Brain microvascular endothelial cell (primary cell): ENCODE data around the gene ZBP1.

Experiments
- DNase-seq: peaks from one replicate; pipeline ENCODE4 v3.0.0-alpha.2; 2020
- H3K27ac ChIP-seq: fragments of 250-450 bp; sonication (Bioruptor Pico); 2 replicates; pipeline ENCODE4 v1.5.1; 2020; ENCODE audit warnings: mild to moderate bottlenecking, moderate library complexity
- H3K27me3 ChIP-seq: fragments of 250-450 bp; sonication (Bioruptor Pico); replicated peaks from 2 replicates; pipeline ENCODE4 v1.5.1; 2020; ENCODE audit warnings: mild to moderate bottlenecking
- H3K36me3 ChIP-seq: fragments of 250-450 bp; sonication (Bioruptor Pico); replicated peaks from 2 replicates; pipeline ENCODE4 v1.5.1; 2020; ENCODE audit warnings: mild to moderate bottlenecking
- H3K4me3 ChIP-seq: 2 replicates; pipeline ENCODE4 v1.5.1; 2011; ENCODE audit warnings: low read depth, mild to moderate bottlenecking, control low read depth, low read length, moderate library complexity
- in situ Hi-C: cut with HindIII; loops from 2 replicates; pipeline ENCODE4 v1.10.0; 2017; ENCODE audit warnings: low sequenced_read_pairs, low pct_ligation_motif_present
- TF ChIP-seq, protein P1 (sequence below): IDR thresholded peaks from 2 replicates; pipeline ENCODE4 v1.5.1; 2011; ENCODE audit warnings: low read depth, mild to moderate bottlenecking, moderate library complexity, low read length, control low read depth, inconsistent platforms; ENCODE audit errors: missing control alignments

ZBP1 gene

GRCh38 chr20:57568088-57568896 is 51.9 kb downstream of the ZBP1 start:
- no peak for DNase-seq
- Histone ChIP-seq H3K36me3 (no peaks in the 10 kb centered on the region), H3K27me3 (no peaks in the 10 kb centered on the region), H3K4me3 (no peak overlapping the region), H3K27ac (no peak overlapping the region)
- TF ChIP-seq, protein P1, sequence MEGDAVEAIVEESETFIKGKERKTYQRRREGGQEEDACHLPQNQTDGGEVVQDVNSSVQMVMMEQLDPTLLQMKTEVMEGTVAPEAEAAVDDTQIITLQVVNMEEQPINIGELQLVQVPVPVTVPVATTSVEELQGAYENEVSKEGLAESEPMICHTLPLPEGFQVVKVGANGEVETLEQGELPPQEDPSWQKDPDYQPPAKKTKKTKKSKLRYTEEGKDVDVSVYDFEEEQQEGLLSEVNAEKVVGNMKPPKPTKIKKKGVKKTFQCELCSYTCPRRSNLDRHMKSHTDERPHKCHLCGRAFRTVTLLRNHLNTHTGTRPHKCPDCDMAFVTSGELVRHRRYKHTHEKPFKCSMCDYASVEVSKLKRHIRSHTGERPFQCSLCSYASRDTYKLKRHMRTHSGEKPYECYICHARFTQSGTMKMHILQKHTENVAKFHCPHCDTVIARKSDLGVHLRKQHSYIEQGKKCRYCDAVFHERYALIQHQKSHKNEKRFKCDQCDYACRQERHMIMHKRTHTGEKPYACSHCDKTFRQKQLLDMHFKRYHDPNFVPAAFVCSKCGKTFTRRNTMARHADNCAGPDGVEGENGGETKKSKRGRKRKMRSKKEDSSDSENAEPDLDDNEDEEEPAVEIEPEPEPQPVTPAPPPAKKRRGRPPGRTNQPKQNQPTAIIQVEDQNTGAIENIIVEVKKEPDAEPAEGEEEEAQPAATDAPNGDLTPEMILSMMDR: no peak
- in situ Hi-C loops: no loop called here

DNA sequence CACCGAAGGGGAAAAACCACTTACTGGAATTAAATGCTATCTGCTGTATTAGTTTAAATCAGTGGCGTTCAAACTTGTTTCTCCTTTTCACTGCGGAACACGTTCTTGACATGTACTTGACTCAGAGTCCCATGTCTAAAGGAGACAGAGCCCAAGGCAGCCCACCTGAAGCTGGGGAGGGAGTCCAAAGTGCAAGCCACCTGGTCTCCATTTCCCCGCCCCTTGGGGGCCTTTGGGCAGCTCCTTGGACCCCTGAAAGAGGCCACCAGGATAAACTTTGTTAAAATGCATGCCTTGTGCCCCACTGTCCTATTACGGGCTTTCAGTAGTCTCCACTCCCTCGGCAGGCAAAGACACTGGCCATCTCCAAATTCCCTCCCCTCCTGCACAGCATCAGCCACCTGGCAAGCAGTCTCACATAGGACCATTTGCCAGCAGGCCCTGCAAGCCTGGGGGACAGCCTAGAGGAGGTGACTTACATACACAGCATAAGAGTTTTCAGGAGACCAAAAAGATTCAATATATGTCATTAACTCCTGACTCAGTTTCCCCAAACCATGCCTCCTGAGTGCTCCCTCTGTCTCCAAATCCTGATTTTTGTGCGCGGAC is 52.7 kb downstream of the ZBP1 start:
- Histone ChIP-seq H3K36me3 (no peaks in the 10 kb centered on the region), H3K4me3 (no peak overlapping the region), H3K27ac (no peak overlapping the region), H3K27me3 (no peaks in the 10 kb centered on the region)
- in situ Hi-C loops: no loop called here
- TF ChIP-seq, protein P1: no peak
- DNase-seq: no peak

GRCh38 chr20:57566803-57567459 is 53.3 kb downstream of the ZBP1 start:
- in situ Hi-C loops: no loop called here
- Histone ChIP-seq H3K4me3 (no peak overlapping the region), H3K27ac (no peak overlapping the region), H3K36me3 (no peaks in the 10 kb centered on the region), H3K27me3 (no peaks in the 10 kb centered on the region)
- no peak for DNase-seq
- TF ChIP-seq, protein P1: no peak

GRCh38 chr20:57566399-57566798 is 53.8 kb downstream of the ZBP1 start:
- no peak for DNase-seq
- no peak overlapping the region for H3K4me3 ChIP-seq
- no peak overlapping the region for H3K27ac ChIP-seq
- TF ChIP-seq, protein P1: no peak
- no peaks in the 10 kb centered on the region for H3K36me3 ChIP-seq
- in situ Hi-C loops: no loop called here
- H3K27me3 ChIP-seq: no peaks in the 10 kb centered on the region

GRCh38 chr20:57564951-57565642 is 55.1 kb downstream of the ZBP1 start:
- DNase-seq: no peak
- H3K36me3 ChIP-seq: no peaks in the 10 kb centered on the region
- no peaks in the 10 kb centered on the region for H3K27me3 ChIP-seq
- H3K4me3 ChIP-seq: no peak overlapping the region
- in situ Hi-C loops: no loop called here
- TF ChIP-seq, protein P1: no peak
- no peak overlapping the region for H3K27ac ChIP-seq
